ENCODE data around the gene PRDM2. TPM values are rescaled to one million over a fixed set of nuclear protein-coding genes. Genes with fewer than 3 reads are reported as not detected.

Gene PRDM2
- polyA plus RNA-seq, 1 donor (not counting 4 experiments of a cell fraction or from before 2014, with no cell fraction given), result 13.8 TPM

GRCh38 chr1:13786541-13786940 lies 86.6 kb downstream of the PRDM2 start:
- Histone ChIP-seq H2AFZ (ENCODE audit: control insufficient read depth, low read length) (no peak overlapping the region), H3K4me3 (ENCODE audit: control insufficient read depth in 2 of 3, extremely low read depth in 1 of 3, insufficient read depth in 2 of 3, low read depth in 1 of 3, low read length in 3 of 3) (no peak overlapping the region), H3K27me3 (ENCODE audit: control insufficient read depth, extremely low read depth, insufficient read depth, low read length) (no peaks in the 10 kb centered on the region), H3K4me1 (ENCODE audit: control insufficient read depth, extremely low read depth, insufficient read depth, low read length) (peaks cover 18% of the 10 kb centered on the region), H3K79me2 (ENCODE audit: control insufficient read depth, insufficient read depth, low read length) (peaks cover 68% of the 10 kb centered on the region), H4K20me1 (ENCODE audit: control insufficient read depth, extremely low read depth, insufficient read depth, low read length) (peaks cover 10% of the 10 kb centered on the region), H3K4me2 (ENCODE audit: control insufficient read depth, extremely low read depth, insufficient read depth, low read depth, low read length) (no peak overlapping the region), H3K36me3 (ENCODE audit: control insufficient read depth in 2 of 2, extremely low read depth in 1 of 2, insufficient read depth in 2 of 2, low read length in 2 of 2) (peaks cover 12 to 17% of the 10 kb centered on the region in 2 experiments), H3K27ac (ENCODE audit: control insufficient read depth, insufficient read depth, low read length) (no peak overlapping the region), H3K9me1 (ENCODE audit: control insufficient read depth, extremely low read depth, insufficient read depth, low read length) (peaks cover 2% of the 10 kb centered on the region), H3K9me3 (ENCODE audit: control insufficient read depth, low read depth, low read length) (no peaks in the 10 kb centered on the region), H3K9ac (ENCODE audit: control insufficient read depth, extremely low read depth, insufficient read depth, low read length) (no peak overlapping the region)
- TF ChIP-seq EZH2 (IDR thresholded peaks at IDR 0.05; ENCODE audit: low read length) (no peak), CTCF (optimal IDR thresholded peaks at IDR 0.05 in 1 of 3, IDR thresholded peaks at IDR 0.05 in 1 of 3, conservative IDR thresholded peaks at IDR 0.05 in 1 of 3; ENCODE audit: extremely low read depth in 1 of 3, insufficient read depth in 2 of 3, low read length in 3 of 3) (no peak)
- FAIRE-seq, result no peak
- no peak for DNase-seq (ENCODE audit: low read depth, low spot score)
- dilution Hi-C loops (cut with MboI; ENCODE audit: extremely low pct_ligation_motif_present, low sequenced_read_pairs), result no loop called here

GRCh38 chr1:13788795-13789194 lies 88.8 kb downstream of the PRDM2 start:
- Histone ChIP-seq H3K4me3 (ENCODE audit: control insufficient read depth in 2 of 3, extremely low read depth in 1 of 3, insufficient read depth in 2 of 3, low read depth in 1 of 3, low read length in 3 of 3) (no peak overlapping the region), H3K27me3 (ENCODE audit: control insufficient read depth, extremely low read depth, insufficient read depth, low read length) (no peaks in the 10 kb centered on the region), H3K4me2 (ENCODE audit: control insufficient read depth, extremely low read depth, insufficient read depth, low read depth, low read length) (no peak overlapping the region), H3K9ac (ENCODE audit: control insufficient read depth, extremely low read depth, insufficient read depth, low read length) (no peak overlapping the region), H3K36me3 (ENCODE audit: control insufficient read depth in 2 of 2, extremely low read depth in 1 of 2, insufficient read depth in 2 of 2, low read length in 2 of 2) (peaks cover 8 to 14% of the 10 kb centered on the region in 2 experiments), H3K9me3 (ENCODE audit: control insufficient read depth, low read depth, low read length) (no peaks in the 10 kb centered on the region), H3K79me2 (ENCODE audit: control insufficient read depth, insufficient read depth, low read length) (peaks cover 49% of the 10 kb centered on the region), H4K20me1 (ENCODE audit: control insufficient read depth, extremely low read depth, insufficient read depth, low read length) (peaks cover 9% of the 10 kb centered on the region), H3K4me1 (ENCODE audit: control insufficient read depth, extremely low read depth, insufficient read depth, low read length) (peaks cover 8% of the 10 kb centered on the region), H2AFZ (ENCODE audit: control insufficient read depth, low read length) (no peak overlapping the region), H3K9me1 (ENCODE audit: control insufficient read depth, extremely low read depth, insufficient read depth, low read length) (peaks cover 2% of the 10 kb centered on the region), H3K27ac (ENCODE audit: control insufficient read depth, insufficient read depth, low read length) (no peak overlapping the region)
- peak in 2 of 3 experiments; percentile 9 to 25 for TF ChIP-seq CTCF (optimal IDR thresholded peaks at IDR 0.05 in 1 of 3, IDR thresholded peaks at IDR 0.05 in 1 of 3, conservative IDR thresholded peaks at IDR 0.05 in 1 of 3; ENCODE audit: extremely low read depth in 1 of 3, insufficient read depth in 2 of 3, low read length in 3 of 3)
- TF ChIP-seq EZH2 (IDR thresholded peaks at IDR 0.05; ENCODE audit: low read length), result no peak
- FAIRE-seq (no peak), DNase-seq (ENCODE audit: low read depth, low spot score) (no peak)
- dilution Hi-C loops (cut with MboI; ENCODE audit: extremely low pct_ligation_motif_present, low sequenced_read_pairs), result no loop called here

All from keratinocyte (primary cell).